Ascending aorta (tissue), 2 donors: ENCODE data around the gene FOSL1. TPM values are rescaled to one million over a fixed set of nuclear protein-coding genes. Genes with fewer than 3 reads are reported as not detected.
A peak's percentile ranks its signal among the peaks of the same experiment; 100 is the strongest.

ENCODE experiments used
- DNase-seq, 2 donors: peaks; one replicate each; pipeline ENCODE4 v3.0.0-alpha.2; 2019; ENCODE audit warnings: low spot score in 2 of 2
- H3K27ac ChIP-seq, 2 donors: fragments of 200-600 bp; sonication (generic); one replicate each; pipeline ENCODE4 v1.5.1; 2016 to 2017; ENCODE audit warnings: mild to moderate bottlenecking in 1 of 2
- H3K27me3 ChIP-seq: fragments of 200-600 bp; sonication (generic); one replicate; pipeline ENCODE4 v1.5.1; 2017
- H3K36me3 ChIP-seq, 2 donors: fragments of 200-600 bp; sonication (generic); one replicate each; pipeline ENCODE4 v1.5.1; 2016
- H3K4me1 ChIP-seq, 2 donors: fragments of 200-600 bp; sonication (generic); one replicate each; pipeline ENCODE4 v1.5.1; 2016 to 2017; ENCODE audit warnings: mild to moderate bottlenecking in 1 of 2
- H3K4me3 ChIP-seq, 2 donors: fragments of 200-600 bp; sonication (generic); one replicate each; pipeline ENCODE4 v1.5.1; 2016 to 2017; ENCODE audit warnings: mild to moderate bottlenecking in 1 of 2
- H3K9me3 ChIP-seq, 2 donors: fragments of 200-600 bp; sonication (generic); one replicate each; pipeline ENCODE4 v1.5.1; 2016
- intact Hi-C: fragments of 100-400 bp; cut with DNase I; formaldehyde crosslinking; loops from one replicate; pipeline ENCODE4 v1.15.1; 2023
- total RNA-seq: library from RNA; depleted of rRNA; stranded (reverse); fragments of >200 nt; gene quantifications from one replicate; pipeline ENCODE4 v1.1.0, GENCODE V29; 2016
- TF ChIP-seq, protein P1 (sequence below), 3 experiments: fragments of 200-600 bp in 2 of 3; fragments of 450-650 bp in 1 of 3; sonication (generic) in 2 of 3; IDR thresholded peaks; one replicate each; pipeline ENCODE4 v1.5.1; 2016 to 2019; ENCODE audit warnings: antibody characterized with exemption in 3 of 3, mild to moderate bottlenecking in 1 of 3, moderate library complexity in 1 of 3

FOSL1 gene
- total RNA-seq, 1 donor from 2014 or later, result 123 TPM

DNA sequence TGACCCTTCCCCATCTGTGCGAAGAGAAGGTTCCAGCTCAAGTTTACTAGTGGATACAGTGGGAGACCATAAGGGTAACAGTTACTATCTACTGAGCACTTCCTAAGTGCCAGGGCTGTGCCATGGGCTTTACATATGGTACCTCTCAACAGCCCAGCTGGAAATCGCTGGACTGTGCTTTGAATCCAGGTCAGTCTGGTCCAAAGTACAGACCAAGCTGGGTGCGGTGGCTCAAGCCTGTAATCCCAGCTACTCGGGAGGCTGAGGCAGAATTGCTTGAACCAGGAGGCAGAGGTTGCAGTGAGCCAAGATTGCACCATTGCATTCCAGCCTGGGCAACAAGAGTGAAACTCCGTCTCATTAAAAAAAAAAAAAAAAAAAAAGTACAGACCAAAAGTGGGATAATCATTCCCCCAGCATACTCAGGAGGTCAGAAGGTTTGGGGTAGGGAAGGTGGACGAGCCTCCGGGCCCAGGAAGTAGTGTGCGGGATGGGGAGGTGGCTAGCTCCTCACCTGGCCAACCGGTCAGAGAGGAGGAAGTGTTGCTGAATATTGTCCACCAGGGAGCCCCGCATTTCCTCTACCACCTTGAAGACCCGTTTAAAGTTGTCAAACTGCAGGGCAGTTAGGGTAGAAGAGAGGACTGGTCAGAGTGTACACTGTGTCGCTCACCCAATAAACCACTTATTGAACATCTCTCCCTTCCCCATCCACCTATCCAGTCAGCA, 14.2 kb downstream of the FOSL1 start:
- TF ChIP-seq, protein P1, sequence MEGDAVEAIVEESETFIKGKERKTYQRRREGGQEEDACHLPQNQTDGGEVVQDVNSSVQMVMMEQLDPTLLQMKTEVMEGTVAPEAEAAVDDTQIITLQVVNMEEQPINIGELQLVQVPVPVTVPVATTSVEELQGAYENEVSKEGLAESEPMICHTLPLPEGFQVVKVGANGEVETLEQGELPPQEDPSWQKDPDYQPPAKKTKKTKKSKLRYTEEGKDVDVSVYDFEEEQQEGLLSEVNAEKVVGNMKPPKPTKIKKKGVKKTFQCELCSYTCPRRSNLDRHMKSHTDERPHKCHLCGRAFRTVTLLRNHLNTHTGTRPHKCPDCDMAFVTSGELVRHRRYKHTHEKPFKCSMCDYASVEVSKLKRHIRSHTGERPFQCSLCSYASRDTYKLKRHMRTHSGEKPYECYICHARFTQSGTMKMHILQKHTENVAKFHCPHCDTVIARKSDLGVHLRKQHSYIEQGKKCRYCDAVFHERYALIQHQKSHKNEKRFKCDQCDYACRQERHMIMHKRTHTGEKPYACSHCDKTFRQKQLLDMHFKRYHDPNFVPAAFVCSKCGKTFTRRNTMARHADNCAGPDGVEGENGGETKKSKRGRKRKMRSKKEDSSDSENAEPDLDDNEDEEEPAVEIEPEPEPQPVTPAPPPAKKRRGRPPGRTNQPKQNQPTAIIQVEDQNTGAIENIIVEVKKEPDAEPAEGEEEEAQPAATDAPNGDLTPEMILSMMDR (IDR thresholded peaks at IDR 0.05), result no peak
- Histone ChIP-seq H3K27me3 (no peaks in the 10 kb centered on the region), H3K4me3 (no peak overlapping the region), H3K36me3 (peaks cover 20 to 41% of the 10 kb centered on the region in 2 donors), H3K27ac (peak overlapping the region in 1 of 2 donors; percentile 3), H3K9me3 (no peaks in the 10 kb centered on the region), H3K4me1 (peaks cover 10 to 12% of the 10 kb centered on the region in 2 donors)
- intact Hi-C loops, result loop anchor here (5.0 kb wide), 2 partner anchors 116 to 181 kb away; partner anchors contain the start of genes BANF1 and EIF1AD
- no peak for DNase-seq

DNA sequence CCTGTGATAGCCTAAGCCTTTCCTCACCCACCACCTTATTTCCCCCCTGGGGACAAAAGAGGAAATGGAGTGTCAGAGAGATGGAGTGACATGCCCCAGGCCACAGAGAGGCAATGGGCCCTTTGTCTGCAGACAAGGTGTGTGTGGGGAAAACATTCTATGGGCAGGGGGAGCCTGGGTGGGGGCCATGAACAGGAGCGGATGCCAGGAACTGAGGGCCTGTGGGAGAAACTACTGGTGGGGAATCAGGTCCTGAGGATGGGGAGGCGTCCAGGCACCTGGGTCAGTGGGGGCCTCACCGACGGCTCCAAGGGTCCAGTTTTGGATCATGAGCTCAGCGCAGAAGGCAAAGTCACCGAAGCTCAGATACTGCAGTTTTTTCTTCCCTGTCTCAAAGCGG, 15.0 kb downstream of the FOSL1 start:
- DNase-seq, result no peak
- peak overlapping the region; percentile 3 to 37 for H3K27ac ChIP-seq
- H3K9me3 ChIP-seq, result no peaks in the 10 kb centered on the region
- TF ChIP-seq, protein P1 (IDR thresholded peaks at IDR 0.05), result no peak
- H3K4me3 ChIP-seq, result no peak overlapping the region
- H3K27me3 ChIP-seq, result no peaks in the 10 kb centered on the region
- H3K4me1 ChIP-seq, result peaks cover 10 to 12% of the 10 kb centered on the region in 2 donors
- intact Hi-C loops, result loop anchor here (5.0 kb wide), 2 partner anchors 117 to 182 kb away; partner anchors contain the start of genes BANF1 and EIF1AD
- peaks cover 20 to 41% of the 10 kb centered on the region in 2 donors for H3K36me3 ChIP-seq

DNA sequence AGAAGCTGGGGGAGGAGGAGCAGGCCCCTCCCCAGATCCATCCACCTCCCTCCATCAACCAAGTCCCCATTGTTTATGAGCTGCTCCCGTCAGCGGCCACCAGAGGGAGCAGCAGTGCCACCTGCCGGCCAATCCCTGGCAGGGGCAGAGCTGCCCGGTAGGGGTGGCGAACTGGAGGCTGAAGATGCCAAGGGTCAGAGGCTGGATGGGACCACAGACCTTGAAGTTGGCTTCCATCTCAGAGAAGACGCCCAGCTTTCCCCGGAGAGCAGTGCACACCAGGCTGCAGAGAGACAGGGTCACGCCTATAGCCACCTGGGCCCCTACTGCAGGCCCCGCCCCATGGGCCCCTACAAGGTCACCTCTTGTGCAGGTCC, 15.5 kb downstream of the FOSL1 start:
- Histone ChIP-seq H3K36me3 (peaks cover 20 to 41% of the 10 kb centered on the region in 2 donors), H3K27me3 (no peaks in the 10 kb centered on the region), H3K9me3 (no peaks in the 10 kb centered on the region), H3K27ac (peak overlapping the region; percentile 3 to 37), H3K4me3 (no peak overlapping the region), H3K4me1 (peaks cover 5 to 12% of the 10 kb centered on the region in 2 donors)
- TF ChIP-seq, protein P1 (IDR thresholded peaks at IDR 0.05), result peak; percentile 97 to 99 (median 98)
- intact Hi-C loops, result loop anchor here (1.0 to 5.0 kb wide), 4 partner anchors 77 to 183 kb away; partner anchors contain the start of genes BANF1, EIF1AD and SART1
- peak in 1 of 2 donors; percentile 87 for DNase-seq

DNA sequence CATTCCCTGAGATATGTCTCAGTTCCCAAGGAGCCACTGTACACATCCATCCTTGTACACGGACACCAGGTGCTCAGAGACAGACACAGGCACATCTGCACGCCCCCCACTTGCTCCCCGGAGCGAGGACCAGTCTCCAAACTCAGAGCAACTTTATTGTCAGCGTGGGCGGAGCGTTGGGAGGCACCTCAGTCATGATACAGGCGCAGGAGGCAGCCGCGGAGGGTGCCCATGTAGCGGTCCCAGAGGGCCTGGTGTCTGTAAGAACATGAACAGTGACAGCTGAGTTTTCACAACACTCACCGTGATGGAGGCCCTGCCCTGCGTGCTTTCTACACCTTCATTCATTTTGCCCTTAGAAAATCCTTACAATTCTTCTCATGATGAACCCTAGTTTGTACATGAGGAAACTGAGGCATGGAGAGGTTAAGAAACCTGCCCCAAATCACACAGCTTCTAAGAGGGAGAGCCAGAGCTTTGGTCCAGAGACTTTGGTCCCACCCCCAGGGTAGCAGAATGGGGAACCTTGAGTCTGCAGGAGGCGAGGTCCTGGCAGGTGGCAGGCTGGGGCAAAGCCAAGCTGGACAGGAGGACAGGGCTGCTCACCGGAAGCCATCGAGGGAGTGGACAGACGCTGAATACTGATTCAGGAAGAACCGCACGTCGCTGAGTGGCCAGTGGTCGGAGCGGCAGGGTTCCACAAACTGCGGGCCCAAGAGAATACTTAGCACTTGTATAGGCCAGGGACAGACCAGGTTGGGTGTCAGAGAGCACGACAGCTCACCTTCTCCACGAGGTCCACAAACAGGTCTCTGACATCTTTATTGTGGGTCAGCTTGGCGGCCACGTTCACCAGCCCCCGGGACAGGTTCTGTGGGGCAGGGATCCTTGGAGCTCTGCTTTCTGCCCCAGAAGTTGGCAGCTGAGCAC, 16.1 kb downstream of the FOSL1 start:
- TF ChIP-seq, protein P1 (IDR thresholded peaks at IDR 0.05), result no peak
- Histone ChIP-seq H3K4me3 (no peak overlapping the region), H3K36me3 (peaks cover 20 to 41% of the 10 kb centered on the region in 2 donors), H3K27ac (peak overlapping the region in 1 of 2 donors; percentile 37), H3K9me3 (no peaks in the 10 kb centered on the region), H3K27me3 (no peaks in the 10 kb centered on the region), H3K4me1 (peaks cover 3 to 12% of the 10 kb centered on the region in 2 donors)
- DNase-seq, result no peak
- intact Hi-C loops, result loop anchor here (1.0 kb wide), 2 partner anchors 77 to 105 kb away; partner anchors contain the start of gene SART1

DNA sequence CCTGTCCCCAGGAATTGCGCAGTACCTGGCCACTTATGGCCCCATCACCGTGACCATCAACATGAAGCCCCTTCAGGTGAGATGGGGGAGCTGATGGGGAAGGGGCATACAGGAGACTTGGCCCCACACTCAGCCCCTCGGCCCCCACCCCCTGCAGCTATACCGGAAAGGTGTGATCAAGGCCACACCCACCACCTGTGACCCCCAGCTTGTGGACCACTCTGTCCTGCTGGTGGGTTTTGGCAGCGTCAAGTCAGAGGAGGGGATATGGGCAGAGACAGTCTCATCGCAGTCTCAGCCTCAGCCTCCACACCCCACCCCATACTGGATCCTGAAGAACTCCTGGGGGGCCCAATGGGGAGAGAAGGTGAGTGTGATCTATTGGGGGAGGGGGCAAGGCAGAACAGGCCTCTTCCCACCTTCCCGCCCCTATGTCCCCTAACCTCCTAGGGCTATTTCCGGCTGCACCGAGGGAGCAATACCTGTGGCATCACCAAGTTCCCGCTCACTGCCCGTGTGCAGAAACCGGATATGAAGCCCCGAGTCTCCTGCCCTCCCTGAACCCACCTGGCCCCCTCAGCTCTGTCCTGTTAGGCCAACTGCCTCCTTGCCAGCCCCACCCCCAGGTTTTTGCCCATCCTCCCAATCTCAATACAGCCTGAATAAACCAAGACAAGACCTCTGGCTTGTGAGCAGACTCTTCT, 17.0 kb downstream of the FOSL1 start:
- Histone ChIP-seq H3K9me3 (no peaks in the 10 kb centered on the region), H3K4me1 (peaks cover 3 to 12% of the 10 kb centered on the region in 2 donors), H3K36me3 (peaks cover 20 to 41% of the 10 kb centered on the region in 2 donors), H3K27me3 (no peaks in the 10 kb centered on the region), H3K27ac (no peak overlapping the region), H3K4me3 (no peak overlapping the region)
- intact Hi-C loops, result no loop called here
- TF ChIP-seq, protein P1 (IDR thresholded peaks at IDR 0.05), result no peak
- DNase-seq, result no peak
